BLaER1 (cell line): ENCODE data around the gene FUT3.
A peak's percentile ranks its signal among the peaks of the same experiment; 100 is the strongest.

Experiments
- H3K27ac ChIP-seq: shearing (Covaris generic); formaldehyde crosslinking; 2 replicates; pipeline ENCODE4 v1.8.1; 2022
- H3K27me3 ChIP-seq: shearing (Covaris generic); formaldehyde crosslinking; 2 replicates; pipeline ENCODE4 v1.8.1; 2022
- H3K36me3 ChIP-seq: shearing (Covaris generic); formaldehyde crosslinking; 2 replicates; pipeline ENCODE4 v1.8.1; 2022
- H3K4me1 ChIP-seq: shearing (Covaris generic); formaldehyde crosslinking; 2 replicates; pipeline ENCODE4 v1.8.1; 2022
- H3K4me2 ChIP-seq: shearing (Covaris generic); formaldehyde crosslinking; 2 replicates; pipeline ENCODE4 v1.8.1; 2022
- H3K4me3 ChIP-seq: shearing (Covaris generic); formaldehyde crosslinking; 2 replicates; pipeline ENCODE4 v1.8.1; 2022
- H3K9ac ChIP-seq: shearing (Covaris generic); formaldehyde crosslinking; 2 replicates; pipeline ENCODE4 v1.8.1; 2022
- H3K9me3 ChIP-seq: shearing (Covaris generic); formaldehyde crosslinking; 2 replicates; pipeline ENCODE4 v1.8.1; 2022
- H4K20me1 ChIP-seq: shearing (Covaris generic); formaldehyde crosslinking; 2 replicates; pipeline ENCODE4 v1.8.1; 2022
- Cebpa-rat ChIP-seq: shearing (Covaris generic); IDR thresholded peaks from 2 replicates; pipeline ENCODE4 v1.8.1; 2022

Gene FUT3

GRCh38 chr19:5814852-5815246, 36.4 kb downstream of the FUT3 start:
- H3K36me3 ChIP-seq = no peaks in the 10 kb centered on the region
- no peaks in the 10 kb centered on the region for H3K9me3 ChIP-seq
- no peak for TF ChIP-seq Cebpa-rat
- no peak overlapping the region for H3K4me2 ChIP-seq
- H3K4me1 ChIP-seq = 0 out of 2 replicates have a peak, but pooled peaks cover 4% of the 10 kb centered on the region
- H3K27ac ChIP-seq = no peak overlapping the region
- no peaks in the 10 kb centered on the region for H4K20me1 ChIP-seq
- H3K4me3 ChIP-seq = no peak overlapping the region
- H3K9ac ChIP-seq = no peak overlapping the region
- H3K27me3 ChIP-seq = no peaks in the 10 kb centered on the region

- Histone ChIP-seq H3K36me3 (no peaks in the 10 kb centered on the region), H3K27ac (no peak overlapping the region), H4K20me1 (no peaks in the 10 kb centered on the region), H3K4me2 (no peak overlapping the region), H3K9ac (no peak overlapping the region), H3K9me3 (no peaks in the 10 kb centered on the region), H3K27me3 (no peaks in the 10 kb centered on the region), H3K4me3 (no peak overlapping the region), H3K4me1 (0 out of 2 replicates have a peak, but pooled peaks cover 4% of the 10 kb centered on the region)
- no peak for TF ChIP-seq Cebpa-rat
These were observed 37.0 kb downstream of the FUT3 start for GRCh38 chr19:5814123-5814851.

GRCh38 chr19:5811117-5811516, 40.1 kb downstream of the FUT3 start:
- no peak for TF ChIP-seq Cebpa-rat
- Histone ChIP-seq H3K9ac (no peak overlapping the region), H3K27me3 (peaks cover 8% of the 10 kb centered on the region)

GRCh38 chr19:5809469-5809868, 41.8 kb downstream of the FUT3 start:
- no peak for TF ChIP-seq Cebpa-rat
- Histone ChIP-seq H3K9ac (no peak overlapping the region), H3K27me3 (peaks cover 23% of the 10 kb centered on the region)

More at GRCh38 chr19:5811117-5811516, 40.1 kb downstream of the FUT3 start:
- Histone ChIP-seq H3K4me1 (peaks cover 12% of the 10 kb centered on the region), H3K4me3 (no peak overlapping the region), H4K20me1 (no peaks in the 10 kb centered on the region), H3K9me3 (no peaks in the 10 kb centered on the region), H3K4me2 (no peak overlapping the region), H3K36me3 (no peaks in the 10 kb centered on the region), H3K27ac (no peak overlapping the region)

GRCh38 chr19:5809053-5809452, 42.2 kb downstream of the FUT3 start:
- no peak overlapping the region for H3K4me2 ChIP-seq
- peaks cover 26% of the 10 kb centered on the region for H3K27me3 ChIP-seq
- no peaks in the 10 kb centered on the region for H3K9me3 ChIP-seq
- no peak overlapping the region for H3K27ac ChIP-seq
- TF ChIP-seq Cebpa-rat = no peak
- H3K9ac ChIP-seq = no peak overlapping the region
- H4K20me1 ChIP-seq = no peaks in the 10 kb centered on the region
- H3K4me1 ChIP-seq = peaks cover 26% of the 10 kb centered on the region
- no peak overlapping the region for H3K4me3 ChIP-seq
- no peaks in the 10 kb centered on the region for H3K36me3 ChIP-seq

More at GRCh38 chr19:5809469-5809868, 41.8 kb downstream of the FUT3 start:
- no peaks in the 10 kb centered on the region for H3K9me3 ChIP-seq
- peaks cover 23% of the 10 kb centered on the region for H3K4me1 ChIP-seq
- no peaks in the 10 kb centered on the region for H3K36me3 ChIP-seq
- H3K4me2 ChIP-seq = no peak overlapping the region
- no peak overlapping the region for H3K27ac ChIP-seq
- no peaks in the 10 kb centered on the region for H4K20me1 ChIP-seq
- H3K4me3 ChIP-seq = no peak overlapping the region

- Histone ChIP-seq H3K4me2 (peak overlapping the region; percentile 63), H3K4me1 (peaks cover 32% of the 10 kb centered on the region), H4K20me1 (no peaks in the 10 kb centered on the region), H3K27ac (no peak overlapping the region), H3K9me3 (no peaks in the 10 kb centered on the region), H3K4me3 (no peak overlapping the region), H3K27me3 (peaks cover 26% of the 10 kb centered on the region), H3K9ac (no peak overlapping the region), H3K36me3 (no peaks in the 10 kb centered on the region)
- TF ChIP-seq Cebpa-rat = no peak
These were observed 43.0 kb downstream of the FUT3 start for GRCh38 chr19:5808120-5808816.

- Histone ChIP-seq H3K4me3 (no peak overlapping the region), H3K9ac (no peak overlapping the region), H3K27ac (no peak overlapping the region), H3K27me3 (peaks cover 26% of the 10 kb centered on the region), H4K20me1 (no peaks in the 10 kb centered on the region), H3K4me1 (peaks cover 45% of the 10 kb centered on the region), H3K9me3 (no peaks in the 10 kb centered on the region), H3K36me3 (no peaks in the 10 kb centered on the region), H3K4me2 (no peak overlapping the region)
- TF ChIP-seq Cebpa-rat = no peak
These were observed 44.3 kb downstream of the FUT3 start for GRCh38 chr19:5806905-5807304.

- H3K9me3 ChIP-seq = no peaks in the 10 kb centered on the region
- no peaks in the 10 kb centered on the region for H3K36me3 ChIP-seq
- H3K27me3 ChIP-seq = peaks cover 26% of the 10 kb centered on the region
- peaks cover 50% of the 10 kb centered on the region for H3K4me1 ChIP-seq
- H3K27ac ChIP-seq = no peak overlapping the region
- no peaks in the 10 kb centered on the region for H4K20me1 ChIP-seq
- peak overlapping the region; percentile 85 for H3K4me2 ChIP-seq
- H3K4me3 ChIP-seq = peak overlapping the region; percentile 60; the same call in 1 of the 2 replicates
- H3K9ac ChIP-seq = no peak overlapping the region
- TF ChIP-seq Cebpa-rat = no peak
These were observed 45.1 kb downstream of the FUT3 start for GRCh38 chr19:5806133-5806489.

- no peak overlapping the region for H3K27ac ChIP-seq
- no peaks in the 10 kb centered on the region for H4K20me1 ChIP-seq
- H3K9ac ChIP-seq = no peak overlapping the region
- H3K9me3 ChIP-seq = no peaks in the 10 kb centered on the region
- peak overlapping the region; percentile 60 for H3K4me3 ChIP-seq
- peak overlapping the region; percentile 85 for H3K4me2 ChIP-seq
- H3K27me3 ChIP-seq = peaks cover 26% of the 10 kb centered on the region
- H3K4me1 ChIP-seq = peaks cover 50% of the 10 kb centered on the region
- TF ChIP-seq Cebpa-rat = no peak
- no peaks in the 10 kb centered on the region for H3K36me3 ChIP-seq
These were observed 45.7 kb downstream of the FUT3 start for GRCh38 chr19:5805462-5806132.
